Caco-2 (cell line): ENCODE results near the gene ROBO1. TPM values are rescaled to one million over a fixed set of nuclear protein-coding genes. Genes with fewer than 3 reads are reported as not detected.

Experiments used
- BruUV-seq: library from RNA; stranded (reverse); fragments of 400-500 nt; replicated peaks from 2 replicates; lab custom pipeline; 2021; lab: Mats Ljungman, UMichigan
- CTCF ChIA-PET: fragments of 300-600 bp; sonication (Branson Sonifier 250); formaldehyde crosslinking; loops from one replicate; lab custom pipeline; 2022; ENCODE audit warnings: antibody characterized with exemption; lab: Charles Lee
- POLR2A ChIA-PET: fragments of 300-600 bp; sonication (Branson Sonifier 250); formaldehyde crosslinking; loops from one replicate; lab custom pipeline; 2022; ENCODE audit warnings: antibody characterized with exemption; lab: Charles Lee
- DNase-seq, 2 experiments: peaks; one replicate each; pipeline versions ENCODE4 v3.0.0 to v3.0.0-alpha.2; 2020 to 2022
- H3K27me3 ChIP-seq: replicated peaks from 2 replicates; pipeline ENCODE4 v1.6.0; 2011; ENCODE audit warnings: low read length; ENCODE audit not compliant: control insufficient read depth, insufficient read depth
- H3K36me3 ChIP-seq: 2 replicates; pipeline ENCODE4 v1.5.1; 2011; ENCODE audit warnings: low read length; ENCODE audit not compliant: control insufficient read depth, insufficient read depth
- H3K4me1 ChIP-seq: fragments of 250-450 bp; sonication (Bioruptor Pico); 2 replicates; pipeline ENCODE4 v1.5.1; 2020; ENCODE audit warnings: mild to moderate bottlenecking
- H3K4me3 ChIP-seq: 2 replicates; pipeline ENCODE4 v1.5.1; 2011; ENCODE audit warnings: low read depth, mild to moderate bottlenecking, control low read depth, low read length
- H3K9me3 ChIP-seq: fragments of 250-450 bp; sonication (Bioruptor Pico); 2 replicates; pipeline ENCODE4 v1.5.1; 2020; ENCODE audit warnings: mild to moderate bottlenecking, moderate library complexity
- H3K27ac Mint-ChIP-seq: one replicate; pipeline ENCODE4 v1.8.0; 2022; ENCODE audit warnings: mixed read lengths; ENCODE audit not compliant: unreplicated experiment
- H3K27me3 Mint-ChIP-seq: one replicate; pipeline ENCODE4 v1.8.0; 2022; ENCODE audit warnings: mixed read lengths; ENCODE audit not compliant: insufficient read depth, unreplicated experiment
- H3K36me3 Mint-ChIP-seq: one replicate; pipeline ENCODE4 v1.8.0; 2022; ENCODE audit warnings: mild to moderate bottlenecking, mixed read lengths; ENCODE audit not compliant: insufficient read depth, unreplicated experiment
- H3K4me1 Mint-ChIP-seq: one replicate; pipeline ENCODE4 v1.8.0; 2022; ENCODE audit warnings: low read depth, mixed read lengths; ENCODE audit not compliant: unreplicated experiment
- H3K4me3 Mint-ChIP-seq: one replicate; pipeline ENCODE4 v1.8.0; 2022; ENCODE audit warnings: mild to moderate bottlenecking, moderate library complexity, mixed read lengths; ENCODE audit not compliant: unreplicated experiment
- H3K9me3 Mint-ChIP-seq: one replicate; pipeline ENCODE4 v1.8.0; 2022; ENCODE audit warnings: mixed read lengths; ENCODE audit not compliant: unreplicated experiment
- intact Hi-C: fragments of 100-400 bp; cut with micrococcal nuclease; formaldehyde crosslinking; loops from one replicate; pipeline ENCODE4 v1.10.0; 2022; ENCODE audit not compliant: unreplicated experiment
- total RNA-seq: library from RNA; stranded (reverse); gene quantifications from 2 replicates; pipeline ENCODE4 v1.2.3, GENCODE V29; 2022
- TF ChIP-seq, protein P1 (sequence below), 2 experiments: fragments of 200-600 bp in 1 of 2; IDR thresholded peaks; 1 replicate in 1 of 2; 2 replicates in 1 of 2; pipeline versions ENCODE4 v1.5.1 to v1.8.0; 2011 to 2022; ENCODE audit warnings: antibody characterized with exemption in 1 of 2, control low read depth in 1 of 2, inconsistent platforms in 1 of 2, low read depth in 1 of 2, low read length in 1 of 2, mild to moderate bottlenecking in 1 of 2, moderate library complexity in 1 of 2; ENCODE audit not compliant: insufficient read depth in 1 of 2, severe bottlenecking in 1 of 2, unreplicated experiment in 1 of 2

The ROBO1 gene
- total RNA-seq, 1 experiment from 2014 or later: 1.8 TPM

DNA sequence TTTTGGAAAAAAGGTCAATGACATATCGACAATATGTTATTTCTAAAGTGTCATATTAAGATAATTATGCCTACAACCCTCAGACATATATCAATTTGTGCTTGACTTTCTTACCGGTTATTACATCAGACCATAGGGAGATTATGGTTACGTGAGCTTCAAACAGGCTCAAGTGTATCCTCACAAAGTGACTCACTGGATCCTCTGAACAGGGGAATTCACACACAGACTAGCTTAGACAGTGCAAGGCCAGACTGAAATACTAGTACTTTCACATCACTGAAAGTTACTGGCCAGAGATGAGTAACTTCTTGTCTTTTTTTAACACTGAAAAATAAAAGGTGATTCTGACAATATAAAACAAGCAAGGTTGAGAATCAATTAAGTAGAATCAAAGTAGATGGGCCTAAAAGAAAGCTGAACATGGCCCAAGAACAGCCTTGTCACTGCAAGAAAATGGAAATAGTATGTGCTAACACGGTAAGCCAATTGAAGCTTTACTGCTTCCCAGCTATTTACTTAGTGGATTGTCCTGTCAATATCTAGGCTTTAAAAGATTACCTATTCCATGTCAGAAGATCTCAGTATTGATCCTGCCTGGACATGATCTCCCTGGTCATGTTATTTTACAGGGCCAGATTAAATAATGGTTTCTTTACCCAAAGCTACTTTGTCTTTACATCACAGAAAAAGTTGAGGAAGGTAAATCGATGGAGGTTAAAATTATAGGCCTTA is 848.6 kb downstream of the ROBO1 start:
- POLR2A ChIA-PET: no interaction called here
- H3K4me1 Mint-ChIP-seq: no peaks in the 10 kb centered on the region
- H3K36me3 Mint-ChIP-seq: no peaks in the 10 kb centered on the region
- CTCF ChIA-PET: no interaction called here
- intact Hi-C loops: no loop called here
- no peak overlapping the region for H3K4me3 ChIP-seq
- no TSS peak for BruUV-seq
- TF ChIP-seq, protein P1, sequence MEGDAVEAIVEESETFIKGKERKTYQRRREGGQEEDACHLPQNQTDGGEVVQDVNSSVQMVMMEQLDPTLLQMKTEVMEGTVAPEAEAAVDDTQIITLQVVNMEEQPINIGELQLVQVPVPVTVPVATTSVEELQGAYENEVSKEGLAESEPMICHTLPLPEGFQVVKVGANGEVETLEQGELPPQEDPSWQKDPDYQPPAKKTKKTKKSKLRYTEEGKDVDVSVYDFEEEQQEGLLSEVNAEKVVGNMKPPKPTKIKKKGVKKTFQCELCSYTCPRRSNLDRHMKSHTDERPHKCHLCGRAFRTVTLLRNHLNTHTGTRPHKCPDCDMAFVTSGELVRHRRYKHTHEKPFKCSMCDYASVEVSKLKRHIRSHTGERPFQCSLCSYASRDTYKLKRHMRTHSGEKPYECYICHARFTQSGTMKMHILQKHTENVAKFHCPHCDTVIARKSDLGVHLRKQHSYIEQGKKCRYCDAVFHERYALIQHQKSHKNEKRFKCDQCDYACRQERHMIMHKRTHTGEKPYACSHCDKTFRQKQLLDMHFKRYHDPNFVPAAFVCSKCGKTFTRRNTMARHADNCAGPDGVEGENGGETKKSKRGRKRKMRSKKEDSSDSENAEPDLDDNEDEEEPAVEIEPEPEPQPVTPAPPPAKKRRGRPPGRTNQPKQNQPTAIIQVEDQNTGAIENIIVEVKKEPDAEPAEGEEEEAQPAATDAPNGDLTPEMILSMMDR (IDR thresholded peaks at IDR 0.05; ENCODE audit: insufficient read depth in 1 of 2, low read depth in 1 of 2, low read length in 1 of 2, severe bottlenecking in 1 of 2, unreplicated experiment in 1 of 2): no peak
- no peaks in the 10 kb centered on the region for H3K27me3 ChIP-seq
- no peaks in the 10 kb centered on the region for H3K27me3 Mint-ChIP-seq
- H3K9me3 Mint-ChIP-seq: no peaks in the 10 kb centered on the region
- no peaks in the 10 kb centered on the region for H3K4me1 ChIP-seq
- no peak overlapping the region for H3K27ac Mint-ChIP-seq
- no peak overlapping the region for H3K4me3 Mint-ChIP-seq
- DNase-seq: no peak
- H3K9me3 ChIP-seq: no peaks in the 10 kb centered on the region
- no peaks in the 10 kb centered on the region for H3K36me3 ChIP-seq

- no TSS peak for BruUV-seq
- Mint-ChIP-seq H3K36me3 (no peaks in the 10 kb centered on the region), H3K4me3 (no peak overlapping the region), H3K27ac (no peak overlapping the region), H3K27me3 (no peaks in the 10 kb centered on the region), H3K9me3 (no peaks in the 10 kb centered on the region), H3K4me1 (no peaks in the 10 kb centered on the region)
- no peaks in the 10 kb centered on the region for H3K27me3 ChIP-seq
- ChIA-PET CTCF (no interaction called here), POLR2A (no interaction called here)
- no peaks in the 10 kb centered on the region for H3K9me3 ChIP-seq
- intact Hi-C loops: no loop called here
- H3K4me1 ChIP-seq: no peaks in the 10 kb centered on the region
- DNase-seq: no peak
- no peak overlapping the region for H3K4me3 ChIP-seq
- no peaks in the 10 kb centered on the region for H3K36me3 ChIP-seq
- TF ChIP-seq, protein P1 (IDR thresholded peaks at IDR 0.05; ENCODE audit: insufficient read depth in 1 of 2, low read depth in 1 of 2, low read length in 1 of 2, severe bottlenecking in 1 of 2, unreplicated experiment in 1 of 2): no peak
Observed at GRCh38 chr3:78918361-78919020, 849.3 kb downstream of the ROBO1 start.

DNA sequence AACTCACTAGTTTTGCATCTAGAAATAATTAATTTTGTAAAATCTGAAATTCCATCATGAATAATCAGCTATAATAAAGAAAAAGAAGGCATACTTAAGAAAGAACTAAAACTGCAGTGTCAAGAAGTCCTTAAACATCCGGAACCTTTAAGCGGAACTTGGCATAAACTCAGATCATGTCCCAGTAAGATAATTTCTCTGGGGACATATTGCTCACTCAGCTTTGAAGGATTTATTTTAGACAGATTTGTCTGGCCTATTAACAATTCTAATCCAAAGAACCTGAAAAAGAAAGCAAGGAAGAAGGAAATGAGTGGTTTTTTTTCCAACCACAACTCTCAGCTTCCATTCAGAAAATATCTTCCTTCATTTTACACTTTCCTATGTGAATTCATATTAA is 850.3 kb downstream of the ROBO1 start:
- H3K9me3 Mint-ChIP-seq: no peaks in the 10 kb centered on the region
- no peak overlapping the region for H3K27ac Mint-ChIP-seq
- H3K4me3 Mint-ChIP-seq: no peak overlapping the region
- BruUV-seq: no TSS peak
- H3K36me3 ChIP-seq: no peaks in the 10 kb centered on the region
- no peaks in the 10 kb centered on the region for H3K9me3 ChIP-seq
- intact Hi-C loops: no loop called here
- CTCF ChIA-PET: no interaction called here
- TF ChIP-seq, protein P1 (IDR thresholded peaks at IDR 0.05; ENCODE audit: insufficient read depth in 1 of 2, low read depth in 1 of 2, low read length in 1 of 2, severe bottlenecking in 1 of 2, unreplicated experiment in 1 of 2): no peak
- H3K27me3 Mint-ChIP-seq: no peaks in the 10 kb centered on the region
- no peaks in the 10 kb centered on the region for H3K27me3 ChIP-seq
- H3K36me3 Mint-ChIP-seq: no peaks in the 10 kb centered on the region
- no peaks in the 10 kb centered on the region for H3K4me1 ChIP-seq
- no peak overlapping the region for H3K4me3 ChIP-seq
- H3K4me1 Mint-ChIP-seq: no peaks in the 10 kb centered on the region
- POLR2A ChIA-PET: no interaction called here
- DNase-seq: no peak
